Endothelial cell of hepatic sinusoid (primary cell): ENCODE measurements around the gene MTLN.
"Not testable (repeated sequence)": the region's sequence is repeated elsewhere in the genome, so short reads cannot be mapped to it uniquely, and the experiment has no call there.

Experiments
- in situ Hi-C: cut with HindIII; loops from 2 replicates; pipeline ENCODE4 v1.10.0; 2017; ENCODE audit warnings: low sequenced_read_pairs

MTLN gene

DNA sequence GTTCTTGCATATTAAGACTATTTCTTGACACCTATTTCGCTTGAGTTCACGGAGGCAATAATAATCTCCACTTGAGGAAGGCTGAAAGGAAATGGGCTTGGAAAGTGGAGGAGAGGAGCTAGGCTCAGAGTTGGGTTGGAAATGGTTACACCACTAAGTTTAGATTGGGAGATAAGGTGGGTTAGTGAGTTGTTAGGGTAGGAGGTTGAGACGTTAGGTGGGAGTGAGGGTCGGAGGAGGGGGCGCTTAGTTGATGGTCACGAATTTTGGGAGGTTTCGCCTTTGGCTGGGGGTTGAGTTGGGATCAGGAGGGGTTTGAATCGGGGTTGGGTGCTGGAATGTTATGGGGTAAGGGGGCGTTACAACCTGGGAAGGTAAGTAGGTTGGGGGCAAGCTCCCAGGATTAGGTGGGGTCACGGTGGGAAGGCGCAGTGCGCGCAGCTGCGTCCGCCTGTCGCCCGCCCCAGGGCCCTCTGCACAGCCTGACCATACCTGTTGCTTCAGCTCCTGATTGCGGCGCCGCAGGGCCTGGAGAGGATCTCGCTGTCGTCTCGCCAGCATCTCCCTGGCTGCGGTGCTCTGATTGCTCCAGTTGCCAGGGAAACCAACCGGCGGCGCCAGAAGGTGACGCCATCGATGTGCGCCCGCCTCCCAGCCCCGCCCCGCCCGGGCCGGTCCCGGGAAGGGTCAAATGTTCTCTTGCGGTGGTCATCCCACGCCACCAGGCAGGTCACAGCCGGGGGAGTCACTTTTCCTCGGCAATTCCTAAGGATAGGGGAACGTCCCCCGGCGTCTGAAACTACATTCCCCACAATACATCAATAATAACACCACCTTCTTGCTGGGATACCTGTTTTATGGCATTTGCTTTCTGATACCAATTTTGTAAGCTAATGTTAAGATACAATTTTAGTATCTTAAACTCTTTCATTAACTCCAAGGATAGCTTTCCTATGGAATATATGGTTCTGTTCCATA, 7.7 kb downstream of the MTLN start, which contains the start of gene NPHP1:
Gene NPHP1 (minus strand): TSS at position 606 of the 978 bp plus-strand sequence. CDS start 45 bp downstream, at position 561.
- in situ Hi-C loops, result no loop called here

DNA sequence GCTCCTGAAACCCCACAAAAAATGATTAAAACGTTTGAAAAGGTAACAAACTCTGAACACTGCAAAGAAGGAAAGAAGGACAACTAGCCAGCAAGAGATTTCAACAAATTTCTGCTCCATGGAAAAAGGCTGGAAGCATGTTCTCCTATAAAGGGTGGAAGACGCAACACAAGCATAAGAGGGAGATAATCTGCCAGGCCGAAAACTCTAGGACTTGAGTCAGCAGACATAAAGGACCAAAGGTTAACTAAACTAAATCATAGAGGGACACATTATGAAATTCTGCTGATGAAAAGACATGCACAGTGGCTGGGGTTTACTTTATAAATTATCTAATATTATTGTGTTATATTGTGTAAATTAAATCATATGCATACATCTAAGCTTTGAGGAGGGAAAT, 14.3 kb downstream of the MTLN start:
- in situ Hi-C loops, result no loop called here

DNA sequence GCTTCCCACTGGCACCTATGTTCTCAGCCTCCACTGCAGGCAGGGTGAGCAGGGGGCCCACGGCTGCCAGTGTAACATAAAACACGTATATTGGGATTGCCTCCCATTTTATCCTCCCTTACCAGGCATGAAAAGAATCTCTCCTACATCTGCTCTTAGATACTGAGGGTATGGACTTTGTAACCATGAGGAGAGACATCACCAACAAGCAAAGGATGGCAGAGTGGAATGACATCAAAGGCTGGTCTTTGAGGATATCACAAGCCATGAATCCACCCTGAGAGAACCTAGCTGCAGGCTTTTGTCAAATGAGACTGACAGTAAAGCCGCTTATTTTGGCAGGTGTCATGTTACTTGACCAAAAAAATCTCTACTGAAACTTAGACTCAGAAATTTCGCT, 14.9 kb downstream of the MTLN start:
- in situ Hi-C loops, result no loop called here

DNA sequence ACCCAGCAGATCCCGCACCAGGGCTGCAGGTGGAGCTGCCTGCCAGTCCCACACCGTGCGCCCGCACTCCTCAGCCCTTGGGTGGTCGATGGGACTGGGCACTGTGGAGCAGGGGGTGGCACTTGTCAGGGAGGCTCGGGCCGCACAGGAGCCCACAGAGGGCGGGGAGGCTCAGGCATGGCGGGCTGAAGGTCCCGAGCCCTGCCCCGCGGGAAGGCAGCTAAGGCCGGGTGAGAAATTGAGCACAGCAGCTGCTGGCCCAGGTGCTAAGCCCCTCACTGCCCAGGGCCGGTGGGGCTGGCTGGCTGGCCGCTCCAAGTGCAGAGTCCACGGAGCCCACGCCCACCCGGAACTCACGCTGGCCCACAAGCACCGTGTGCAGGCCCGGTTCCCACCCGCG, 22.2 kb downstream of the MTLN start:
- in situ Hi-C loops, result not testable (repeated sequence)

DNA sequence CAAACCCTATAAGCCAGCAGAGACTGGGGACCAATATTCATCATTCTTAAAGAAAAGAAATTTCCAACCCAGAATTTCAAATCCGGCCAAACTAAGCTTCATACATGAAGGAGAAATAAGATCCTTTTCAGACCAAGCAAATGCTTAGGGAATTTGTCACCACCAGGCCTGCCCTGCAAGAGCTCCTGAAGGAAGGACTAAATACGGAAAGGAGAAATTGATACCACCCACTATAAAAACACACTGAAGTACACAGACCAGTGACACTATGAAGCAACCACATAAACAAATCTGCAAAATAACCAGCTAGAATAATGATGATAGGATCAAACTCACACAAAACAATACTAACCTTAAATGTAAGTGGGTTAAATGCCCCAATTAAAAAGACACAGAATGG, 29.9 kb downstream of the MTLN start:
- in situ Hi-C loops, result no loop called here

DNA sequence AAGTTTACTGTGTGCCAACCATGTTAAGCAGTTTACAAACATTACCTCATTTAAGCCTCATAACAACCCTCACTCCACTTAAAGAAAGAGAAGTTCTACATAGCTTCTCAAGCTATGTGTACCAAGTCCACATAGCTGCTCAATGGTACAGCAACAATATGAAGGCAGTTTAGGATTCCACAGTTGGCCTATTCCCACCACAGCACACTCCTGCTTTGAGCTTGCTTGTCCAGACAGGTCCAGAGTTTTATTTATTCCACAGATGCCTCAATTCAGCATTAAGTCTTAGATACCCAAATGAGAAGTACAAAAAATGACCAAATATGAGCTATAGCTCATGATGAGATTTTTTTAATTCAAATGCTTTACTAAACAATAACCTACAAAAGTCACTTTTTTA, 32.3 kb downstream of the MTLN start:
- in situ Hi-C loops, result no loop called here

DNA sequence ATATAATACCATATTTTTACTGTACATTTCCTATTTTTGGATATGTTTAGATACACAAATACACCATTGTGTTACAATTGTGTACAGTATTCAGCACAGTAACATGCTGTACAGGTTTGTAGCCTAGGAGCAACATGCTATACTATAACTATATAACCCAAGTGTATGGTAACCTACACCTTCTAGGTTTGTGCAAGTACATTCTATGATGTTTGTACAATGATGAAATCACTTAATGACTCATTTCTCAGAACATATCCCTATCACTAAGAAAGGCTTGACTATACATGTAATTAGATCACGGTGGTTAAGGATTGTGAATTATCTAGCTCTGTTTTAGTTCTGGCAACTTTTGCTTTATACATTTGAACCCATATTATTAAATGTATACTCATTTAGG, 38.8 kb downstream of the MTLN start:
- in situ Hi-C loops, result no loop called here

DNA sequence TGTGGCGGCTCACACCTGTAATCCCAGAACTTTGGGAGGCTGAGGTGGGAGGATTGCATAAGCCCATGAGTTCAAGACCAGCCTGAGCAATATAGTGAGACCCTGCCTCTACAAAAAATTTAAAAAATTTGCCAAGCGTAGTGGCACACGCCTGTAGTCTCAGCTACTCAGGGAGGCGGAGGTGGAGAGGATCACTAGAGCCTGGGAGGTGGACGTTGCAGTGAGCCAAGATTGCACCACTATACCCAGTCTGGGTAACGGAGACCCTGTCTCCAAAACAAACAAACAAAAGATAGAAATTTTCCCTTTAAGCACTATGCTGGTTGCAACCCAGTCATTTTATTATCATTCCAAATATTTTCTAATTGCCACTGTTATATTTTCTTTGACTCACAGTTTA, 39.8 kb downstream of the MTLN start:
- in situ Hi-C loops, result no loop called here

DNA sequence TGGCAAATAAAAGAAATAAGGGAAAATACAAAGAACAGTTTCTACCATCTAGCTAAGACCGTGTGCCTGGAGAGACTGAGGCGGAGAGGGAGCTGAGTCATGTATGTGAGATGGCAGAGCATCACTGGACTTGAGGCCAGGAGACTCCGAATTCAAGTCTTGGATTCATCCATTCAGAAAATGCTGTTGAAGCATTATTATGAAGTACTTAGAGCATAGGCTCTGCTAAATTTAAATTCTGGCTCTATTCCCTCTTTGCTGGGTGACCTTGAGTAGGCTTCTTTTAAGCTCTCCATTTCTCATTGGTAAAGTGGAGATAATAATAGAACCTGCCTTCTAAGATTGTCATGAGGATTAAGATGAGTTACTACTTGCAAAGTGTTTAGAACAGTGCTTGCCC, 42.2 kb downstream of the MTLN start:
- in situ Hi-C loops, result no loop called here

DNA sequence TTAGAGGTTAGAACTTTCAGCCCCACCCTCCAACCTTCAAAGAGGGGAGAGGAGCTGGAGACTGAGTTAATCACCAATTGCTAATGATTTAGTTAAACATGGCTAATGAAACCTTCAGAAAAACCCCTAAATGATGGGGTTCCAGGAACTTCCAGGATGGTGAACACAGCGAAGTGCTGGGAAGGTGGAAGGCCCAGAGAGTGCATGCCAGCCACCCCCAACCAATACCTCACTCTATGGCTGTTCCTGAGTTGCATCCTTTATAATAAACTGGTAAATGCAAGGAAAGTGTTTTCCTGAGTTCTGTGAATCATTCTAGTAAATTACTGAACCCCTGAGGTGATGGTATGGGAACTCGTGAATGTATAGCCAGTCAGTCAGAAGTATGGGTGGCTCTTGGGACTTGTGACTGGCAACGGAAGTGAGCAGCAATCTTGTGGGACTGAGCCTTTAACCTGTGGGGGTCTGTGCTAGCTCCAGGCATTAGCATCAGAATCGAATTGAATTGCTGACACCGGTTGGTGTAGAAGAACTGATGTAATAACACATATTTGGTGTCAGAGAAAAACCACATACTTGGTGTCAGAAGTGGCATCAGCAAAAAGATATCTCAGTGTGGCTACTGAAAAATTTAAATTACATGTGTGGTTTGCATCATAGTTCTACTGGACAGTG, 44.9 kb downstream of the MTLN start:
- in situ Hi-C loops, result no loop called here

DNA sequence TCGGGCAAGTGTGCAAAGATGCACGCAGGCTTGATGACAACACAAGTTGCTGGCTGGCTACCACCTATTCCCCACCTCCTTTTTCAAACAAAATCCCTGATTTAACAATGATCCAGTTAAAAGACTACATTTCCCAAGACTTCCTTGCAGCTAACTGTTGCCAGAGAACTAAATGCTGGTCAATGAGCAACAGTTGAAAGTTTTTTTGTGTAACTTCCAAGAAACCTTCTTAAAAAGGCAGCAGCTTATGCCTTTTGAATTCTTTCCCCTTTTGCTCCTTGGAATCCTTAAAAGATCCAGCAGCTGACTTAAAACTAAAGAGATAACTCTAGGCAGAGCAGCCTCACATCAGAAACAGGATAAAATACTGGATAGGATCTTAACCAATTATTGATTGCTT, 46.1 kb downstream of the MTLN start:
- in situ Hi-C loops, result no loop called here
